ENCODE results near the gene STK25. TPM values are rescaled to one million over a fixed set of nuclear protein-coding genes. Genes with fewer than 3 reads are reported as not detected.
A peak's percentile ranks its signal among the peaks of the same experiment; 100 is the strongest.
"Not testable (repeated sequence)": the region's sequence is repeated elsewhere in the genome, so short reads cannot be mapped to it uniquely, and the experiment has no call there.

Gene STK25
- polyA plus RNA-seq, 4 donors = 176 to 209 (median 195) TPM

DNA sequence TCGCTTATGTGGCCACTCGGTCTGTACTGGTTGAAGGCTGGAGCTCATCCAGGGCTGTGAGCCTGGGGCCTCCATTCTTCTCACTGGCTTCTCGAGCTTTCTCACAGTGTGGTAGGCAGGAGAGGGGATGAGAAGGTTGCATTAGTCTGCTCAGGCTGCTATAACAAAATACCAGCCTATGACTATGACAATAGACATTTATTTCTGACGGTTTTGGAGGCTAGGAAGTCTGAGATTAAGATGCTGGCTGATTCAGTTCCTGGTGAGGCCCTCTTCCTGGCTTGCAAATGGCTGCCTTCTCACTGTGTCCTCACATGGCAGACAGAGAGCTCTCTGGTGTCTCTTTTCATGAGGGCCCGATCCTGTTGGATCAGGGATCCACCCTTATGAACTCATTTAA, 6.2 kb upstream of the STK25 start:
- no peak for DNase-seq (ENCODE audit: low read depth in 4 of 4, low spot score in 3 of 4)

GRCh38 chr2:241511091-241511741, 2.8 kb upstream of the STK25 start:
- DNase-seq (ENCODE audit: low read depth in 4 of 4, low spot score in 3 of 4) = no peak

- no peak for DNase-seq (ENCODE audit: low read depth in 4 of 4, low spot score in 3 of 4)
These were observed 886 bp upstream of the STK25 start for GRCh38 chr2:241509155-241509784.

DNA sequence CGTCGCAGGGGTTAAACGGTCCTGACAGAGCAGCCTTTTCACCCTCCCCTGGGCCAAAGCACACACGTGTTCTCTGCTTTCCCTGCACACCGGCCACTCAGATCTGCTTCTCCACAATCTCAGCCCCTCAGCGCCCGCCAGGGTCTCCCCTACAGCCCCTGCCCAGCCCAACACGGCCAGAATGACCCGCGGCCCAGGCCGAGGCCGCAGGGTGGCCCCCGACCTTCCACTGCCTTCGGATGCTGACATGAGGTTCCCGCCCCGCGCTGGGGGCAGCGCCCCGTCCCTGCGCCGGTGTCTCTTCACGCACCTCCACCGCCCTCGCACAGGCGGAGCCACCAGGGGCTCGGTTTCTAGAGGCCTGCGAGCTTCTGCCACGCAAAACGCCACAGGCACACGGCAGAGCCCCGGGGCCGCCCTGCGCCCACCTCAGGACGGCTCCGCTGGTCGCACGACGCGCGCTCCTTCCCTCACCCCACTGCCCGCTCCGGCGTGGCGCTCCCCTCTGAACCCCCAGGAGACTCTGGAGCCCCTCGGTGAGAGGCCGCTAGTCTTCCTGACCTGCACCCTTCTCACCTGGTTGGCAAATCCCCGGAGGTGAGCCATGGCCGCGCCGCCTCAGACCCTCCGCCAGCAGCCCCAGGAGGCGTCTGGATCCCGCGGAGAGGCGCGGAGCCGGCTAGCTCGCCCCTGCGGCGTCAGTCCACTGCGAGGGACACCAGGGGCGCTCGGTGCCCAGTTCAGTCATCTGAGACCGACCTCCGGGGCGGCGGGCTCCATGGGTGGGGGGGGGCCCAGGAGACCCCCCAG, 749 bp downstream of the STK25 start:
- peak in 1 of 4 donors; percentile 32 for DNase-seq (ENCODE audit: low read depth in 4 of 4, low spot score in 3 of 4)

GRCh38 chr2:241506793-241507429, 1.5 kb downstream of the STK25 start:
- no peak for DNase-seq (ENCODE audit: low read depth in 4 of 4, low spot score in 3 of 4)

DNA sequence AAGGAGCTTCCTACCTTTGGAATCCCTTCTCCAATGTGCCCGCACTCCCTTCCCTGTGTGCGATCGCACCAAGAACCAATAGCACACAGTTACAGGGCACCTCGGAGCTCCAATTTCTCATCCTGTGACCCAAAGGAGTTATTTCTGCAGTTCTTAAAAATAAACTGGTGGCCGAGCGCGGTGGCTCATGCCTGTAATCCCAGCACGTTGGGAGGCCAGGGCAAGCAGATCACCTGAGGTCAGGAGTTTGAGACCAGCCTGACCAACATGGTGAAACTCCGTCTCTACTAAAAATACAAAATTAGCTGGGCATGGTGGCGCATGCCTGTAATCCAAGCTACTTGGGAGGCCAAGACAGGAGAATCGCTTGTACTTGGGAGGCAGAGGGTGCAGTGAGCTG, 2.1 kb downstream of the STK25 start:
- not testable (repeated sequence) for DNase-seq (ENCODE audit: low read depth in 4 of 4, low spot score in 3 of 4)

GRCh38 chr2:241505781-241506201, 2.6 kb downstream of the STK25 start:
- no peak for DNase-seq (ENCODE audit: low read depth in 4 of 4, low spot score in 3 of 4)

- no peak for DNase-seq (ENCODE audit: low read depth in 4 of 4, low spot score in 3 of 4)
These were observed 3.2 kb downstream of the STK25 start for GRCh38 chr2:241505086-241505780.

DNA sequence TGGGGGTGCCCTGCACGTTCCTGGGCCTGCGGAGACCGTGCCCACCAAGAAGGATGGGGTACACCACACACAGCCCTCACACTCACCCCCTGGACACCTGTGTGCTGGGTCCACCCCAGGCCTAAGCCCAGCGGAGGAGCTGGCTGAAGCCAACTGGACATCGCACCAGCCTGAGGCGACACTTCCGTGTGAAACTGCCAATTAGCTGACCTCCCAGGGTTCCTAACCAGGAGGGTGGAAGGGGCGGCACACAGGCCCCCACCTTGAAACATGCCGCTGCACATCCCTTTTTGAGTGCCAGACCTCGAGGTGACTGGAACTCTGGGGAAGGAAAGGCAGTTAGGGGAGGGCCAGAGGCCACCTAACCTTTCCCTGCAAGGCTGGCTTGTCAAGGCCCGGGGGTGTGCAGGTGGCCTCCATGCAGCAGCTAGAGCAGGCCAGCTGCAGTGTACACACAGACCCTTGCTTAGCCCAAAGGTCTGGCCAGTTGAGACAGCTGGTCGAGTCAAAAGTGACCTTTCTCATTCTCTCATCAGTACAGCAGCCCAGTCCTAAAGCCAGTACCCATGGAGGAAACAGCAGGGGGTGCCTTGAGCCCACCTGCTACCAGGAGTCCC, 4.5 kb downstream of the STK25 start:
- DNase-seq (ENCODE audit: low read depth in 4 of 4, low spot score in 3 of 4) = no peak

GRCh38 chr2:241502281-241502680, 6.1 kb downstream of the STK25 start:
- no peak for DNase-seq (ENCODE audit: low read depth in 4 of 4, low spot score in 3 of 4)

DNA sequence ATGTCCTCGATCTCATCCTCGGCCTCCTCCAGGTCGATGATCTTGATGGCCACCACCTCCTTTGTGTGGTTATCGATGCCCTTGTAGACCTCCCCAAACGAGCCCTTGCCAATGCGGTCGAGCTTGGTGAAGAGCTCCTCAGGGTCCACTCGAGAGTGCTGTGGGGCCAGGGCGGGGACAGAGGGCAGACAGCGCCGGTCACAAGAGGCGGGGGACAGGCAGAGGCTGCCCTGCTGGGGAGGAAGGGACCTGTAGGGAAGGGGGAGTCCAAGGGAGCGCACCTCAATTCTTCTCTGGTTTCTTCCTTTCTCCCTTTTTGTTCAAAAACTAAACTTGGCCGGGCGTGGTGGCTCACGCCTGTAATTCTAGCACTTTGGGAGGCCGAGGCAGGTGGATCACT, 6.8 kb downstream of the STK25 start:
- DNase-seq (ENCODE audit: low read depth in 4 of 4, low spot score in 3 of 4) = no peak

DNA sequence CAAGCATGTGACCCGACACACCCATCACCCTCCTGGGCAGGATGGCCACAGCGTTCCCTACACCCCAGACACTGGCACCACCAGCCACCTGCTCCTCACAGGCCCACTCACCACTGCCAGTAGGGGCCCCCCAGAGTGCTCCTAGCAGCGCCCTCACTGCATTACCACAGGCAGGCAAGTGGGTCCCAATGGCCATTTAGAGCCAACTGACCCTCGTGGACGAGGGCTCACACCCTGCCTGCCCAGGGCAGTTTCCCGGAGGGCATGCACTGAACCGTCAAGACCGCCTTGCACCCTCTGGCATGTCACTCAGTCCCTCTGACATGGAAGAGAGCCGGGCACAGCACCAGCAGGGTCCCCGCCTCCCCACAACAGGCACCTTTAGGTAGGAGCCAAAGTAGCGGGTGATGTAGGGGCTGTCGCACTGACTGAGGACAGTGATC, 7.3 kb downstream of the STK25 start:
- no peak for DNase-seq (ENCODE audit: low read depth in 4 of 4, low spot score in 3 of 4)

DNA sequence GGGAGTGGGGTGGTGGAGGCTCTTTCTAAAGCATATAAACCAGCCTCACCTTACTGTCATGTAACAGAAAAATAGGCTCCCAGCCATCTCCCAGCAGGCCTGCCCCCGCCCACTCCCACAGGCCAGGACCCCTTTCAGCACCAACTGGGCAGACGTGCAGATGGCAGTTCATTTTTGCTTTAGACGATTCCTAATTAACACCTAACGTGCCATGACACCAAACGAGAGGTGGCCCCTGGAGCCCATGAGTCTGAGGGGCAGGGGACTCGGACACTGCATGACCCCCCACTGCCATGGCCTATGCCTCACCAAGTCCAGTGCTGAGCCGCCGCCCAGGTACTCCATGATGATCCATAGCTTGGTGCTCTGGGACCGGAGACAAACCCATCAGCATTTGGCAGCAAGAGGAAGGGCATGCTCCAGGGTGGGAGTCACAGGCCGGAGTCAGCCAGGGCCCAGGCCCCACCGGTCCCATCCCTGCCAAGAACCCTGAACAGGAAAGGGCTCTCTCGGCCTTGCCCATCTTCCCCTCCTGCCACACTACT, 7.9 kb downstream of the STK25 start:
- no peak for DNase-seq (ENCODE audit: low read depth in 4 of 4, low spot score in 3 of 4)

DNA sequence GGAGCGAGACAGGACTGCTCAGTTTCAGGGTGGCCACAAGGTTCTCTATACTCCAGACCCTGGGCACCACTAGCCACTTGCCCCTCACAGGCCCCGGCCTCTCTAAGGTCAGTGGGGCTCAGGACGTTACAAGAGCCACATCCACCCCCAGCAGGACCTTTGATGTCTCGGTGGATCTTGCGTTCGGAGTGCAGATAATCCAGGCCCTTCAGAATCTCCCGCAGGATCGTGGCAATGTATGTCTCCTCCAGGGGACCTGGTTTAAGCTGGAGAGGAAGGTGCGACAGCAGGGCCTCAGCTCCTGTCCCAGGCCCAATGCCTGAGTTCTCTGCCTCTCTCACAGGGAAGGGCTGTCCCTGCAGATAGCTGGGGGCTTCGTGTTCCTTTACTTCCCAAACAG, 8.4 kb downstream of the STK25 start:
- no peak for DNase-seq (ENCODE audit: low read depth in 4 of 4, low spot score in 3 of 4)

- DNase-seq (ENCODE audit: low read depth in 4 of 4, low spot score in 3 of 4) = no peak
These were observed 9.0 kb downstream of the STK25 start for GRCh38 chr2:241499146-241499965.

DNA sequence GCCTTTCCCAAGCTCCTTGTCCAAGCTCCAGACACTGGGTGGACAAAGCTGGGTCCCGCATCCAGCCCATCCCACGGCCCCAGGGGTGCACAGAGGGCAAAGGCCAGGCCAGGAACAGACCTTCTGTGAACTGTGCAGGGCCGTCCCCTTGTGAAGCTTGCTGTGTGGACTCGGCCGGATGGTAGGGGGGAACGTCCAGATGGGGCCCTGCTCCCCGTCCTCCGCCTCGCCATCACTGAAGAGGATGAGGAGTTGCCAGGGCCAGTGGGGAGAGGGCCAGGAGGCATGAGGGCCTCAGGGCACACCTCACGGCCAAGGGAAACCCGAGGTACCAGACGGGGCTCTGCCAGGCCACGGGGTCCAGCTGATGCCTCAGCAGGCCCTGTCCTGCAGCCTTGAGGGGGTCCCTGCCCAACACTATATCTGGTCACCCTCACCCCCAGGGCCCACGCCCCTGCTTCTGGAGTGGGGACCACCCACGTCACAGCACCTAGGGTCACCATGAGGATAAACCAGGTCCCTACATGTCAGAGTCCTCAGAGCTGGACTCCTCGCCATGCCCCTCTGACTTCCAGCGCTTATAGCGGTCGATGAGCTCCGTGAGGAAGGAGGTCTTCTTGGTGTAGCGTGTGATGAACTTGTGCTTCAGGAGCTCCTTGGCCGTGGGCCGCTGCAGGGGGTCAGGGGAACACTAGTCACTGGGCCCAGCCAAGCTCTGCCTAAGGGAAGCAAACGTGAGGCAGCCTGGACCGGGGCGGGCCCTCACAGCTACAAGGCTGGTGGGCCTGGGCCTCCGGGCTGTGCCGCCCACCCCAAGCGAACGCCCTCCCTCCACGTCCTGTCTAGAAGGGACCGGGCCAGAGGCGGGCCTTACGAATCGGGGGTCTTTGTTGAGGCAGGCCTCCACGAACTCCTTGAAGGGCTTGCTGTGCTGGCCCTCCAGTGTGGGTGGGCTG, 10.0 kb downstream of the STK25 start:
- DNase-seq (ENCODE audit: low read depth in 4 of 4, low spot score in 3 of 4) = no peak

GRCh38 chr2:241496904-241497877, 11.2 kb downstream of the STK25 start:
- no peak for DNase-seq (ENCODE audit: low read depth in 4 of 4, low spot score in 3 of 4)

Data from right renal pelvis (tissue), 4 donors.